ENCODE measurements around the gene NARF. TPM values are rescaled to one million over a fixed set of nuclear protein-coding genes. Genes with fewer than 3 reads are reported as not detected.
"Not testable (repeated sequence)": the region's sequence is repeated elsewhere in the genome, so short reads cannot be mapped to it uniquely, and the experiment has no call there.

The NARF gene
- 52.4 and 69.7 TPM in 2 replicates for total RNA-seq (2014; rRNA removed; shearing (Covaris generic))

- DNase-seq (ENCODE audit: low read depth), result peak; percentile 97
These were observed at the start of gene NARF for GRCh38 chr17:82458179-82458884. Gene NARF, plus strand, starts transcription at chr17:82458741. Its CDS starts 63 bp downstream, at chr17:82458804.

GRCh38 chr17:82408938-82409318 lies 49.6 kb upstream of the NARF start:
- DNase-seq (ENCODE audit: low read depth), result no peak

- no peak for DNase-seq (ENCODE audit: low read depth)
These were observed 48.4 kb upstream of the NARF start for GRCh38 chr17:82410014-82410716.

- DNase-seq (ENCODE audit: low read depth), result no peak
These were observed 47.0 kb upstream of the NARF start for GRCh38 chr17:82411396-82412053.

- not testable (repeated sequence) for DNase-seq (ENCODE audit: low read depth)
These were observed 46.5 kb upstream of the NARF start for GRCh38 chr17:82412081-82412480.

- DNase-seq (ENCODE audit: low read depth), result no peak
These were observed 45.7 kb upstream of the NARF start for GRCh38 chr17:82412535-82413520.

GRCh38 chr17:82414548-82415281 lies 43.8 kb upstream of the NARF start:
- DNase-seq (ENCODE audit: low read depth), result peak; percentile 48

- DNase-seq (ENCODE audit: low read depth), result no peak
These were observed 43.2 kb upstream of the NARF start for GRCh38 chr17:82415336-82415735.

GRCh38 chr17:82415786-82416185 lies 42.8 kb upstream of the NARF start:
- DNase-seq (ENCODE audit: low read depth), result no peak

- DNase-seq (ENCODE audit: low read depth), result no peak
These were observed 42.3 kb upstream of the NARF start for GRCh38 chr17:82416264-82416663.

- DNase-seq (ENCODE audit: low read depth), result no peak
These were observed 41.8 kb upstream of the NARF start for GRCh38 chr17:82416771-82417170.

GRCh38 chr17:82418001-82418986 lies 40.2 kb upstream of the NARF start, which contains the start of the genes HEXD and OGFOD3:
Gene HEXD, plus strand, starts transcription at chr17:82418347. Its CDS starts 1,453 bp downstream, at chr17:82419800.
Gene OGFOD3, minus strand, starts transcription at chr17:82418586. Its CDS starts 101 bp downstream, at chr17:82418485.
- DNase-seq (ENCODE audit: low read depth), result peak; percentile 77

GRCh38 chr17:82419540-82419939 lies 39.0 kb upstream of the NARF start:
- peak; percentile 37 for DNase-seq (ENCODE audit: low read depth)

GRCh38 chr17:82424001-82424862 lies 34.3 kb upstream of the NARF start:
- no peak for DNase-seq (ENCODE audit: low read depth)

- no peak for DNase-seq (ENCODE audit: low read depth)
These were observed 33.7 kb upstream of the NARF start for GRCh38 chr17:82424863-82425159.

- no peak for DNase-seq (ENCODE audit: low read depth)
These were observed 30.0 kb upstream of the NARF start for GRCh38 chr17:82428546-82428945.

GRCh38 chr17:82429824-82430223 lies 28.7 kb upstream of the NARF start:
- no peak for DNase-seq (ENCODE audit: low read depth)

GRCh38 chr17:82432017-82432416 lies 26.5 kb upstream of the NARF start:
- no peak for DNase-seq (ENCODE audit: low read depth)

Measured in RPMI7951 (cell line).